ENCODE results near the gene TM4SF4. TPM values are rescaled to one million over a fixed set of nuclear protein-coding genes. Genes with fewer than 3 reads are reported as not detected.

Gene TM4SF4
- total and polyA plus RNA-seq, 7 donors, result 0.92 to 17.1 (median 5.0) TPM; not detected in 1

DNA sequence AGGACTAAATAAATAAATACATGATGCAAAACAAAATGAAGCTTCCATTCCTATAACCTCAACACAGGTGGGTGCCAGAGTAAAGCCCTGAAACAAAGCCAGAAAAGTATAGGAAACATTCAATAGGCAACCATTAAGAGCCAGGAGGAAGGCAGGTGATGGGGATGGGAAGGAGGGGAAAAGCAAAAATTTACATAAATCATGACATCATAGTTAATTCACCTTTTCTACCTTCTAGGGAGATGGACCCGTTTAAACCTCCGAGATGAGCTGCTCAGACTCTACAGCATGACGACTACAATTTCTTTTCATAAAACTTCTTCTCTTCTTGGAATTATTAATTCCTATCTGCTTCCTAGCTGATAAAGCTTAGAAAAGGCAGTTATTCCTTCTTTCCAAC lies 27.9 kb downstream of the TM4SF4 start:
- intact Hi-C loops (cut with DNase I), result no loop called here
- TF ChIP-seq POLR2A (IDR thresholded peaks at IDR 0.05) (no peak), EP300 (IDR thresholded peaks at IDR 0.05) (no peak), POLR2AphosphoS5 (IDR thresholded peaks at IDR 0.05) (no peak)
- TF ChIP-seq, protein P1, sequence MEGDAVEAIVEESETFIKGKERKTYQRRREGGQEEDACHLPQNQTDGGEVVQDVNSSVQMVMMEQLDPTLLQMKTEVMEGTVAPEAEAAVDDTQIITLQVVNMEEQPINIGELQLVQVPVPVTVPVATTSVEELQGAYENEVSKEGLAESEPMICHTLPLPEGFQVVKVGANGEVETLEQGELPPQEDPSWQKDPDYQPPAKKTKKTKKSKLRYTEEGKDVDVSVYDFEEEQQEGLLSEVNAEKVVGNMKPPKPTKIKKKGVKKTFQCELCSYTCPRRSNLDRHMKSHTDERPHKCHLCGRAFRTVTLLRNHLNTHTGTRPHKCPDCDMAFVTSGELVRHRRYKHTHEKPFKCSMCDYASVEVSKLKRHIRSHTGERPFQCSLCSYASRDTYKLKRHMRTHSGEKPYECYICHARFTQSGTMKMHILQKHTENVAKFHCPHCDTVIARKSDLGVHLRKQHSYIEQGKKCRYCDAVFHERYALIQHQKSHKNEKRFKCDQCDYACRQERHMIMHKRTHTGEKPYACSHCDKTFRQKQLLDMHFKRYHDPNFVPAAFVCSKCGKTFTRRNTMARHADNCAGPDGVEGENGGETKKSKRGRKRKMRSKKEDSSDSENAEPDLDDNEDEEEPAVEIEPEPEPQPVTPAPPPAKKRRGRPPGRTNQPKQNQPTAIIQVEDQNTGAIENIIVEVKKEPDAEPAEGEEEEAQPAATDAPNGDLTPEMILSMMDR (IDR thresholded peaks at IDR 0.05), result no peak
- 65 to 70% methylated on average over 3 of the region's 3 CpGs for WGBS, 2 donors
- H3K4me3 ChIP-seq, result no peak overlapping the region
- H3K9me3 ChIP-seq, result no peaks in the 10 kb centered on the region
- H3K4me1 ChIP-seq, result peaks cover 0 to 12% (median 7%) of the 10 kb centered on the region in 4 donors
- DNase-seq, result no peak
- no peaks in the 10 kb centered on the region for H3K27me3 ChIP-seq
- H3K27ac ChIP-seq, result no peak overlapping the region
- no peaks in the 10 kb centered on the region for H3K36me3 ChIP-seq

DNA sequence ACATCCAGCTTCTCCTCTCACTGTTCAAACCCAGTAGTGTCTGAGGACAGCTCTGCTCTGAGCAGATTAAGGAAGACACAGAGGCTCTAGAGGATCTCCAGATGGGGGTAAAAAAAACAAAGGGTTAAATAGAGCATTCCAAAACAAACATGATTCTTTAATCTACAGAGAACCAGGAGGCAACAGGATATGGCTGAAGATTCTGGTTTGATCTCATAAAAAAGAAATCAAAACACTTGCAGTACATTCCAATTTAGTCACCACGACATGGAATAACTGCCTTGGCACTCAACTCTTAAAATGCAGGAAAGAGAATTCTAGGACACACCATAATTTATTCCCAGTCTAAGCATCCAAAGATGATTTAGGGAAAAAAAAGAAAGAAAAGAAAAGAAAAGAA lies 32.0 kb downstream of the TM4SF4 start:
- WGBS, 2 donors, result 37 to 63% methylated on average over 1 of the region's 1 CpG
- Histone ChIP-seq H3K36me3 (no peaks in the 10 kb centered on the region), H3K27ac (no peak overlapping the region), H3K27me3 (no peaks in the 10 kb centered on the region), H3K4me3 (no peak overlapping the region), H3K4me1 (peaks cover 0 to 12% (median 7%) of the 10 kb centered on the region in 4 donors), H3K9me3 (no peaks in the 10 kb centered on the region)
- intact Hi-C loops (cut with DNase I), result no loop called here
- no peak for DNase-seq
- TF ChIP-seq EP300 (IDR thresholded peaks at IDR 0.05) (no peak), POLR2AphosphoS5 (IDR thresholded peaks at IDR 0.05) (no peak), POLR2A (IDR thresholded peaks at IDR 0.05) (no peak)
- TF ChIP-seq, protein P1 (IDR thresholded peaks at IDR 0.05), result no peak

DNA sequence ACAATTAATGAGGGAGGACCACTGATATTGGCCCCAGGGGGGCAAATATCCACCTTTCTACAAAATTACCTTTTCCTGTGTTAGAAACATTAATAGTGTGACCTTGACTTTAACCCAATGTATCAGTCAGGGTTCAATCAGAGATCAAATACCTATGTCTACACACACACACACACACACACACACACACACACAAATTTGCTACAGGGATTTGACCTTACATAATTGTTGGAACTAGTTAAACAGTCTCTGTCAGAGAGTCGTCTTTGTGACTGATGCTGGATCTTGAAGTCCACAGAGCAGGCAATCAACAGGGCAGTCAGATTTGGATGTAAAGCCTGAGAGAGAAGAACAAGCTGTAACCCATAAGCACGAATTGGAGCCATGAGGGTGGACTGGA lies 32.5 kb downstream of the TM4SF4 start:
- no peaks in the 10 kb centered on the region for H3K9me3 ChIP-seq
- no peaks in the 10 kb centered on the region for H3K27me3 ChIP-seq
- no peak overlapping the region for H3K27ac ChIP-seq
- no peak overlapping the region for H3K4me3 ChIP-seq
- intact Hi-C loops (cut with DNase I), result no loop called here
- peaks cover 0 to 12% (median 7%) of the 10 kb centered on the region in 4 donors for H3K4me1 ChIP-seq
- TF ChIP-seq POLR2A (IDR thresholded peaks at IDR 0.05) (no peak), POLR2AphosphoS5 (IDR thresholded peaks at IDR 0.05) (no peak), EP300 (IDR thresholded peaks at IDR 0.05) (no peak)
- TF ChIP-seq, protein P1 (IDR thresholded peaks at IDR 0.05), result no peak
- WGBS, 2 donors, result 58 to 67% methylated on average over 2 of the region's 2 CpGs
- DNase-seq, result no peak
- H3K36me3 ChIP-seq, result no peaks in the 10 kb centered on the region

DNA sequence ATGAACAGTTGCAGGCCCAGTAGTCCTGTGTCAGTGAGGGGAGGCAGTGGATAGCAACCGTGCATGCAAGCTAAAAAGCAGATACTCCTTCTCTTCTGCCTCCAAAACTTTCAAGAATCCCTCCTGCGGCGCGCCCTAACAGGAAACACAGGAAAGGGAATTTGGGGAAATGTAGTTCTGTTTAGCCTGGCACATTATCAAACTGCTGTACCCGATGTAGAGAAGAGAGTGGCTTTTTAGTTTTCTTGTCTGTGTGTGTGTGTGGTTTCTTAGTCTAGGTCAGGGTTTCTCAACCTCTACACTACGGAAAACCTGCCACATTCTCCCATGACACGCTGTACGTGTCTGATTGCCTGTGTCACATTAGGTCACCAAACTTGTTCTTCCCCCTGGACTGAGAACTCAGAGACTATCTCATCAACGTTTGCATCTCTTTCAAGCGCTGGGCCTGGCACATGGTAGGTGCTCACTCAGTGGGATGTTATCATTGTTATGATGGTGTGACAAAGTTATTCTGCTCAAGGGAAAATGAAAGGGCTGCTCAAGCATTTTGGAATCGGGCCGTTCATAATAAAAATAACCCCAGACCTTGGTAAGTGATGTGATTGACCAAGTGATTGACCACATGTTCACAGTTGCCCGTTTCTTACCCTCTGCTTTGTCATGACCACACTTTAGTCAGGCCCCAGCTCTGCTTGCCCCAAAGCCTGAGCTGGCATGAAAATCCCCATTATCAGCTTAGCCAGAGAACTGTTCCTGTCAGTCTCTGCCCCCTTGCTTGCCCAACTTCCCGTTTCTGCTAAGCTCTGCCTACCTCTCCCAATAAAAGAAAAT lies 33.2 kb downstream of the TM4SF4 start:
- H3K27me3 ChIP-seq, result no peaks in the 10 kb centered on the region
- no peak overlapping the region for H3K4me3 ChIP-seq
- no peaks in the 10 kb centered on the region for H3K36me3 ChIP-seq
- intact Hi-C loops (cut with DNase I), result no loop called here
- DNase-seq, result no peak
- peaks cover 0 to 13% (median 12%) of the 10 kb centered on the region in 4 donors for H3K4me1 ChIP-seq
- no peak for TF ChIP-seq POLR2A (IDR thresholded peaks at IDR 0.05)
- TF ChIP-seq, protein P1 (IDR thresholded peaks at IDR 0.05), result no peak
- no peak for TF ChIP-seq POLR2AphosphoS5 (IDR thresholded peaks at IDR 0.05)
- no peak for TF ChIP-seq EP300 (IDR thresholded peaks at IDR 0.05)
- 52 to 67% methylated on average over 14 of the region's 14 CpGs for WGBS, 2 donors
- H3K27ac ChIP-seq, result no peak overlapping the region
- no peaks in the 10 kb centered on the region for H3K9me3 ChIP-seq

Data from sigmoid colon (tissue), 7 donors.